HG02798 (cell line): ENCODE results near the gene ZBTB21.
"Not testable (repeated sequence)": the region's sequence is repeated elsewhere in the genome, so short reads cannot be mapped to it uniquely, and the experiment has no call there.

Source experiments
- ATAC-seq: cut with Tn5 transposase; IDR thresholded peaks from one replicate; pipeline ENCODE4 v1.9.1; 2021; ENCODE audit warnings: mild to moderate bottlenecking; ENCODE audit not compliant: unreplicated experiment, poor library complexity

The ZBTB21 gene

GRCh38 chr21:41972511-41973205, 37.5 kb downstream of the ZBTB21 start:
- no peak for ATAC-seq

GRCh38 chr21:41971891-41972290, 38.3 kb downstream of the ZBTB21 start:
- no peak for ATAC-seq

- ATAC-seq: no peak
Measured at GRCh38 chr21:41970751-41971653, 39.2 kb downstream of the ZBTB21 start.

- ATAC-seq: no peak
Measured at GRCh38 chr21:41970106-41970391, 40.1 kb downstream of the ZBTB21 start.

GRCh38 chr21:41967708-41968107, 42.5 kb downstream of the ZBTB21 start:
- ATAC-seq: no peak

- ATAC-seq: no peak
Measured at GRCh38 chr21:41966872-41967621, 43.1 kb downstream of the ZBTB21 start.

GRCh38 chr21:41966041-41966833, 43.9 kb downstream of the ZBTB21 start:
- ATAC-seq: no peak

GRCh38 chr21:41965461-41966013, 44.6 kb downstream of the ZBTB21 start:
- no peak for ATAC-seq

- no peak for ATAC-seq
Measured at GRCh38 chr21:41965045-41965444, 45.1 kb downstream of the ZBTB21 start.

- ATAC-seq: no peak
Measured at GRCh38 chr21:41964171-41964570, 46.0 kb downstream of the ZBTB21 start.

- no peak for ATAC-seq
Measured at GRCh38 chr21:41962425-41962966, 47.7 kb downstream of the ZBTB21 start.

- no peak for ATAC-seq
Measured at GRCh38 chr21:41961753-41962152, 48.4 kb downstream of the ZBTB21 start.

- no peak for ATAC-seq
Measured at GRCh38 chr21:41961282-41961701, 48.9 kb downstream of the ZBTB21 start.

- ATAC-seq: no peak
Measured at GRCh38 chr21:41960386-41960785, 49.8 kb downstream of the ZBTB21 start.

- not testable (repeated sequence) for ATAC-seq
Measured at GRCh38 chr21:41959697-41960096, 50.5 kb downstream of the ZBTB21 start.

- ATAC-seq: no peak
Measured at GRCh38 chr21:41958886-41959563, 51.1 kb downstream of the ZBTB21 start.

- ATAC-seq: no peak
Measured at GRCh38 chr21:41957991-41958766, 52.0 kb downstream of the ZBTB21 start.
